ENCODE measurements around the gene ABCF2. TPM values are rescaled to one million over a fixed set of nuclear protein-coding genes. Genes with fewer than 3 reads are reported as not detected.

ABCF2 gene
- total RNA-seq, 1 experiment from 2014 or later = 69.0 TPM

DNA sequence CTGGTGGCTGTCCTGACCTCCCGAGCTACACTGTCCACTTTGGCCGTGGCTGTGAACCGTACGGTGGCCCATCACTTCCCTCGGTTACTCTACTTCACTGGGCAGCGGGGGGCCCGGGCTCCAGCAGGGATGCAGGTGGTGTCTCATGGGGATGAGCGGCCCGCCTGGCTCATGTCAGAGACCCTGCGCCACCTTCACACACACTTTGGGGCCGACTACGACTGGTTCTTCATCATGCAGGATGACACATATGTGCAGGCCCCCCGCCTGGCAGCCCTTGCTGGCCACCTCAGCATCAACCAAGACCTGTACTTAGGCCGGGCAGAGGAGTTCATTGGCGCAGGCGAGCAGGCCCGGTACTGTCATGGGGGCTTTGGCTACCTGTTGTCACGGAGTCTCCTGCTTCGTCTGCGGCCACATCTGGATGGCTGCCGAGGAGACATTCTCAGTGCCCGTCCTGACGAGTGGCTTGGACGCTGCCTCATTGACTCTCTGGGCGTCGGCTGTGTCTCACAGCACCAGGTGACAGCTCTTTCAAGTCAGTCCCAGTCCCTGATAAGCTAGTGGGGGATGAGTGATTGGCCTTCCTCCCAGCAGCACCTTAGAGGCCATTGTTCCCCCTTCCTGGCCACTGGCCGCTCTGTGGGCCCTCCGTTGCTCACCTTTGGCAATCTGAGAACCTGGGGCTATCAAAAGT lies 8.2 kb upstream of the ABCF2 start:
- CTCF ChIA-PET = interaction anchor here (1.9 kb wide), 1 partner anchor 9 kb away, joined by 4 read pairs; no protein-coding TSS in a partner anchor
- Histone ChIP-seq H3K27ac (ENCODE audit: low read depth, low read length, poor library complexity, severe bottlenecking) (no peak overlapping the region), H3K4me1 (ENCODE audit: insufficient read depth, low read length, poor library complexity, severe bottlenecking) (peaks cover 12% of the 10 kb centered on the region), H3K36me3 (ENCODE audit: insufficient read depth, low read length, poor library complexity, severe bottlenecking) (peaks cover 45% of the 10 kb centered on the region), H3K4me3 (ENCODE audit: low read depth, low read length, poor library complexity, severe bottlenecking) (no peak overlapping the region), H3K9me3 (ENCODE audit: low read depth, low read length, poor library complexity, severe bottlenecking) (no peaks in the 10 kb centered on the region), H3K27me3 (replicated peaks; ENCODE audit: insufficient read depth, low read depth, low read length, poor library complexity) (no peaks in the 10 kb centered on the region)
- no TSS peak for BruUV-seq (replicated peaks)
- DNase-seq (ENCODE audit: low spot score) = no peak
- no peak for TF ChIP-seq EZH2 (IDR thresholded peaks at IDR 0.05; ENCODE audit: borderline replicate concordance, low read depth, low read length, poor library complexity, severe bottlenecking)
- TF ChIP-seq, protein P1, sequence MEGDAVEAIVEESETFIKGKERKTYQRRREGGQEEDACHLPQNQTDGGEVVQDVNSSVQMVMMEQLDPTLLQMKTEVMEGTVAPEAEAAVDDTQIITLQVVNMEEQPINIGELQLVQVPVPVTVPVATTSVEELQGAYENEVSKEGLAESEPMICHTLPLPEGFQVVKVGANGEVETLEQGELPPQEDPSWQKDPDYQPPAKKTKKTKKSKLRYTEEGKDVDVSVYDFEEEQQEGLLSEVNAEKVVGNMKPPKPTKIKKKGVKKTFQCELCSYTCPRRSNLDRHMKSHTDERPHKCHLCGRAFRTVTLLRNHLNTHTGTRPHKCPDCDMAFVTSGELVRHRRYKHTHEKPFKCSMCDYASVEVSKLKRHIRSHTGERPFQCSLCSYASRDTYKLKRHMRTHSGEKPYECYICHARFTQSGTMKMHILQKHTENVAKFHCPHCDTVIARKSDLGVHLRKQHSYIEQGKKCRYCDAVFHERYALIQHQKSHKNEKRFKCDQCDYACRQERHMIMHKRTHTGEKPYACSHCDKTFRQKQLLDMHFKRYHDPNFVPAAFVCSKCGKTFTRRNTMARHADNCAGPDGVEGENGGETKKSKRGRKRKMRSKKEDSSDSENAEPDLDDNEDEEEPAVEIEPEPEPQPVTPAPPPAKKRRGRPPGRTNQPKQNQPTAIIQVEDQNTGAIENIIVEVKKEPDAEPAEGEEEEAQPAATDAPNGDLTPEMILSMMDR (conservative IDR thresholded peaks at IDR 0.05; ENCODE audit: low read depth, low read length) = no peak
- intact Hi-C loops (cut with micrococcal nuclease; ENCODE audit: unreplicated experiment) = no loop called here
- POLR2A ChIA-PET (ENCODE audit: low non-redundant PET) = interaction anchor here (0.6 kb wide), 1 partner anchor 1099 kb away, joined by 3 read pairs; no protein-coding TSS in a partner anchor

DNA sequence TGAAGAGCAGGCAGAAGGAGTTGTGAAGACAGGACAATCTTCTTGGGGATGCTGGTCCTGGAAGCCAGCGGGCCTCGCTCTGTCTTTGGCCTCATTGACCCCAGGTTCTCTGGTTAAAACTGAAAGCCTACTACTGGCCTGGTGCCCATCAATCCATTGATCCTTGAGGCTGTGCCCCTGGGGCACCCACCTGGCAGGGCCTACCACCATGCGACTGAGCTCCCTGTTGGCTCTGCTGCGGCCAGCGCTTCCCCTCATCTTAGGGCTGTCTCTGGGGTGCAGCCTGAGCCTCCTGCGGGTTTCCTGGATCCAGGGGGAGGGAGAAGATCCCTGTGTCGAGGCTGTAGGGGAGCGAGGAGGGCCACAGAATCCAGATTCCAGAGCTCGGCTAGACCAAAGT lies 6.8 kb upstream of the ABCF2 start:
- Histone ChIP-seq H3K27ac (ENCODE audit: low read depth, low read length, poor library complexity, severe bottlenecking) (no peak overlapping the region), H3K4me1 (ENCODE audit: insufficient read depth, low read length, poor library complexity, severe bottlenecking) (peaks cover 12% of the 10 kb centered on the region), H3K4me3 (ENCODE audit: low read depth, low read length, poor library complexity, severe bottlenecking) (peak overlapping the region; percentile 100), H3K27me3 (replicated peaks; ENCODE audit: insufficient read depth, low read depth, low read length, poor library complexity) (no peaks in the 10 kb centered on the region), H3K9me3 (ENCODE audit: low read depth, low read length, poor library complexity, severe bottlenecking) (no peaks in the 10 kb centered on the region), H3K36me3 (ENCODE audit: insufficient read depth, low read length, poor library complexity, severe bottlenecking) (peaks cover 37% of the 10 kb centered on the region)
- POLR2A ChIA-PET (ENCODE audit: low non-redundant PET) = no interaction called here
- no peak for DNase-seq (ENCODE audit: low spot score)
- intact Hi-C loops (cut with micrococcal nuclease; ENCODE audit: unreplicated experiment) = loop anchor here (5.0 kb wide), 1 partner anchor 177 kb away; the partner anchor contains the start of genes CDK5 and SLC4A2
- CTCF ChIA-PET = no interaction called here
- no TSS peak for BruUV-seq (replicated peaks)
- TF ChIP-seq EZH2 (IDR thresholded peaks at IDR 0.05; ENCODE audit: borderline replicate concordance, low read depth, low read length, poor library complexity, severe bottlenecking) = no peak
- TF ChIP-seq, protein P1 (conservative IDR thresholded peaks at IDR 0.05; ENCODE audit: low read depth, low read length) = no peak

DNA sequence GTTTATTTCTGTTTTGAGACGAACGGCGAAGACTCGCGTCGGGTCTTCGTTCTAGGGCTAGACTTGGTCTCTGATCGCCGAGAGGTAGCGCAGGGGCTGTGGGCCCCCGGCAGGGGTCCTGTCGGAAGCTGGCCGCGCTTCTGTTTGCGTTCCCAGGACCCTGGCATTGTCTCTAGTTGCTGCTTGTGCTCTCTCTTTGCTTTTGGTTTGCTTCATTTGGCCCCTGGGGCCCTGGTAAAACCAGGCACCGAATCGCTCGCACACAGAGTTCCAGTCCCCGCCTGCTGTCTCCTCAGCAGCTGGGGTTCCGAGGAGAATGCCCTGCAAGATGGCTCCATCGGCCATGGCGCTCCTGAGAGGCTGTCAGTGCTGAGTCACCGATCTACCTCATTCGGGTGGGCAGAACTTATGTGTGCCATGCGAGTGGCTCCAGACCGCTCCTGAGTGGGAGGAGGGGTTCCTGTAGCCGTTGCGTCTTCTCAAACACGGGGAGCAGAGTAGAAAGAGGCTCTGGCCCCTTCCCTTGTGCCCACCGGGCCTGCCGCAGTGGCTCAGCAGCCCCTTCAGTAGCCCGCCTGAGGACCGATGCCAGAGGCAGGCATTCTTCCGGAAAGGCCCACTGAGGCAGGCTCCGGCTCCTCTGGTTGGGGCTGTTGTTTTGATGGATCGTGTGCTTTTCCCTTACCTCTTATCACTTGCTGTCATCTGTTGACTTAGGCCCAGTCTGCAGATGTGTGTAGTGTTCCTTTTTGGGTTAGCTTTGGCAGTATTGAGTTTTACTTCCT lies 6.1 kb upstream of the ABCF2 start:
- Histone ChIP-seq H3K27me3 (replicated peaks; ENCODE audit: insufficient read depth, low read depth, low read length, poor library complexity) (no peaks in the 10 kb centered on the region), H3K4me3 (ENCODE audit: low read depth, low read length, poor library complexity, severe bottlenecking) (peak overlapping the region; percentile 100), H3K4me1 (ENCODE audit: insufficient read depth, low read length, poor library complexity, severe bottlenecking) (peaks cover 13% of the 10 kb centered on the region), H3K27ac (ENCODE audit: low read depth, low read length, poor library complexity, severe bottlenecking) (peak overlapping the region; percentile 80), H3K9me3 (ENCODE audit: low read depth, low read length, poor library complexity, severe bottlenecking) (no peaks in the 10 kb centered on the region), H3K36me3 (ENCODE audit: insufficient read depth, low read length, poor library complexity, severe bottlenecking) (peaks cover 30% of the 10 kb centered on the region)
- intact Hi-C loops (cut with micrococcal nuclease; ENCODE audit: unreplicated experiment) = loop anchor here (5.0 kb wide), 1 partner anchor 176 kb away; the partner anchor contains the start of genes CDK5 and SLC4A2
- ChIA-PET CTCF (interaction anchor here (1.8 kb wide), 1 partner anchor 11 kb away, joined by 5 read pairs; no protein-coding TSS in a partner anchor), POLR2A (ENCODE audit: low non-redundant PET) (no interaction called here)
- TF ChIP-seq, protein P1 (conservative IDR thresholded peaks at IDR 0.05; ENCODE audit: low read depth, low read length) = no peak
- TF ChIP-seq EZH2 (IDR thresholded peaks at IDR 0.05; ENCODE audit: borderline replicate concordance, low read depth, low read length, poor library complexity, severe bottlenecking) = no peak
- peak; percentile 40 for DNase-seq (ENCODE audit: low spot score)
- no TSS peak for BruUV-seq (replicated peaks)

Measured in A673 (cell line).